Prostate gland (tissue), 2 donors: ENCODE measurements around the gene GSG1L.

Source experiments
- POLR2A ChIP-seq: fragments of 450-650 bp; IDR thresholded peaks from one replicate; pipeline ENCODE4 v1.6.1; 2016; ENCODE audit warnings: antibody characterized with exemption, mild to moderate bottlenecking
- POLR2AphosphoS5 ChIP-seq: sonication (generic); formaldehyde crosslinking; IDR thresholded peaks from one replicate; pipeline ENCODE4 v1.6.1; 2017; ENCODE audit warnings: antibody characterized with exemption
- TF ChIP-seq, protein P1 (sequence below), 4 experiments: fragments of 200-600 bp in 2 of 4; fragments of 450-650 bp in 2 of 4; sonication (generic) in 2 of 4; IDR thresholded peaks; 1 replicate in 3 of 4; 2 replicates in 1 of 4; pipeline ENCODE4 v1.5.1; 2016 to 2019; ENCODE audit warnings: antibody characterized with exemption in 4 of 4, mild to moderate bottlenecking in 2 of 4, moderate library complexity in 2 of 4

DNA sequence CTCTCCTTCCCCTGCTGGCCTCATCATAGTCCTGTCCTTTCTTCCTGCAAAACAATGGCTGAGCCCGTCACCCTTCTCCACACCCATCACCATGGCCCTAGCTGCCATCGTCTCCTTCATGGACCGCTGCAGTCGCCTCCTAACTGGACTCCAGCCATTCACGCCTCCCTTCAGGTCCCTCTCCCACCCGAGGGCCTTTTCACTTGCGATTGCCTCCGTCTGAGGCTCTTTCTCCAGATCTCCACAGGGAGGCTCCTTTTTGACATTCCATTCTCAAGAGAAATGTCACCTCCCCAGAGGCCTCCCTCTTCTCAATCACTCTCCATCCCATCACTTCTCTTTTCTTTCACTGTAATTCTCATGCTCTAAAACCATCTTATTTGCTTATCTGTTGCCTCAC, 23.5 kb downstream of the GSG1L start:
- TF ChIP-seq, protein P1, sequence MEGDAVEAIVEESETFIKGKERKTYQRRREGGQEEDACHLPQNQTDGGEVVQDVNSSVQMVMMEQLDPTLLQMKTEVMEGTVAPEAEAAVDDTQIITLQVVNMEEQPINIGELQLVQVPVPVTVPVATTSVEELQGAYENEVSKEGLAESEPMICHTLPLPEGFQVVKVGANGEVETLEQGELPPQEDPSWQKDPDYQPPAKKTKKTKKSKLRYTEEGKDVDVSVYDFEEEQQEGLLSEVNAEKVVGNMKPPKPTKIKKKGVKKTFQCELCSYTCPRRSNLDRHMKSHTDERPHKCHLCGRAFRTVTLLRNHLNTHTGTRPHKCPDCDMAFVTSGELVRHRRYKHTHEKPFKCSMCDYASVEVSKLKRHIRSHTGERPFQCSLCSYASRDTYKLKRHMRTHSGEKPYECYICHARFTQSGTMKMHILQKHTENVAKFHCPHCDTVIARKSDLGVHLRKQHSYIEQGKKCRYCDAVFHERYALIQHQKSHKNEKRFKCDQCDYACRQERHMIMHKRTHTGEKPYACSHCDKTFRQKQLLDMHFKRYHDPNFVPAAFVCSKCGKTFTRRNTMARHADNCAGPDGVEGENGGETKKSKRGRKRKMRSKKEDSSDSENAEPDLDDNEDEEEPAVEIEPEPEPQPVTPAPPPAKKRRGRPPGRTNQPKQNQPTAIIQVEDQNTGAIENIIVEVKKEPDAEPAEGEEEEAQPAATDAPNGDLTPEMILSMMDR (IDR thresholded peaks at IDR 0.05), result no peak
- TF ChIP-seq POLR2AphosphoS5 (no peak), POLR2A (no peak)
